IPS-20b (cell line): ENCODE measurements around the gene HECTD4.

ENCODE experiments used
- H3K27ac ChIP-seq: one replicate; pipeline ENCODE4 v1.5.1; 2013; ENCODE audit warnings: low read length
- H3K27me3 ChIP-seq: 2 replicates; pipeline ENCODE4 v1.6.1; 2013; ENCODE audit warnings: mild to moderate bottlenecking, low read length, inconsistent platforms; ENCODE audit not compliant: insufficient read depth
- H3K36me3 ChIP-seq: 2 replicates; pipeline ENCODE4 v1.6.1; 2013; ENCODE audit warnings: low read depth, mild to moderate bottlenecking, inconsistent platforms, low read length, moderate library complexity; ENCODE audit not compliant: insufficient read depth
- H3K4me1 ChIP-seq: 2 replicates; pipeline ENCODE4 v1.6.1; 2013; ENCODE audit warnings: mild to moderate bottlenecking, control low read depth, inconsistent platforms, low read length, moderate library complexity; ENCODE audit not compliant: insufficient read depth
- H3K4me3 ChIP-seq: 2 replicates; pipeline ENCODE4 v1.5.1; 2013; ENCODE audit warnings: mild to moderate bottlenecking, low read length, inconsistent platforms
- H3K9ac ChIP-seq: 2 replicates; pipeline ENCODE4 v1.6.1; 2013; ENCODE audit warnings: low read depth, mild to moderate bottlenecking, inconsistent platforms, low read length, moderate library complexity
- H3K9me3 ChIP-seq: 2 replicates; pipeline ENCODE4 v1.6.1; 2013; ENCODE audit warnings: mild to moderate bottlenecking, low read depth, low read length, inconsistent platforms; ENCODE audit not compliant: insufficient read depth

Gene HECTD4

GRCh38 chr12:112381883-112382796 lies at the start of gene HECTD4:
Gene HECTD4, minus strand, starts transcription at chr12:112382431. Its CDS starts 303 bp downstream, at chr12:112382128.
- peak within 1 kb of the TSS; percentile 76; the same call in 1 of the 2 replicates for H3K9ac ChIP-seq
- H3K27ac ChIP-seq: no peak within 1 kb of the TSS
- H3K27me3 ChIP-seq: no peaks in the 10 kb centered on the region
- no peaks in the 10 kb centered on the region for H3K4me1 ChIP-seq
- no peaks in the 10 kb centered on the region for H3K36me3 ChIP-seq
- peak within 1 kb of the TSS; percentile 88 for H3K4me3 ChIP-seq
- no peaks in the 10 kb centered on the region for H3K9me3 ChIP-seq

GRCh38 chr12:112431965-112432364 lies 49.7 kb upstream of the HECTD4 start:
- Histone ChIP-seq H3K9me3 (no peaks in the 10 kb centered on the region), H3K27ac (no peak overlapping the region), H3K27me3 (no peaks in the 10 kb centered on the region), H3K36me3 (no peaks in the 10 kb centered on the region), H3K9ac (no peak overlapping the region), H3K4me1 (no peaks in the 10 kb centered on the region), H3K4me3 (no peak overlapping the region)

- Histone ChIP-seq H3K36me3 (peaks cover 3% of the 10 kb centered on the region; the same call in 1 of the 2 replicates), H3K9me3 (no peaks in the 10 kb centered on the region), H3K4me1 (no peaks in the 10 kb centered on the region), H3K4me3 (no peak overlapping the region), H3K9ac (no peak overlapping the region), H3K27ac (no peak overlapping the region), H3K27me3 (no peaks in the 10 kb centered on the region)
These were observed 48.7 kb upstream of the HECTD4 start for GRCh38 chr12:112430929-112431328.

- Histone ChIP-seq H3K9ac (no peak overlapping the region), H3K36me3 (peaks cover 7% of the 10 kb centered on the region; the same call in 1 of the 2 replicates), H3K4me3 (no peak overlapping the region), H3K4me1 (no peaks in the 10 kb centered on the region), H3K27me3 (no peaks in the 10 kb centered on the region), H3K9me3 (no peaks in the 10 kb centered on the region), H3K27ac (no peak overlapping the region)
These were observed 45.5 kb upstream of the HECTD4 start for GRCh38 chr12:112427760-112428159.

GRCh38 chr12:112425582-112426382 lies 43.6 kb upstream of the HECTD4 start:
- H3K4me1 ChIP-seq: peaks cover 3% of the 10 kb centered on the region; the same call in 1 of the 2 replicates
- H3K27me3 ChIP-seq: no peaks in the 10 kb centered on the region
- H3K9me3 ChIP-seq: no peaks in the 10 kb centered on the region
- H3K9ac ChIP-seq: no peak overlapping the region
- H3K27ac ChIP-seq: no peak overlapping the region
- H3K36me3 ChIP-seq: peaks cover 15% of the 10 kb centered on the region; the same call in 1 of the 2 replicates
- no peak overlapping the region for H3K4me3 ChIP-seq

GRCh38 chr12:112424126-112424525 lies 41.9 kb upstream of the HECTD4 start:
- Histone ChIP-seq H3K4me3 (no peak overlapping the region), H3K9ac (no peak overlapping the region), H3K36me3 (peaks cover 18% of the 10 kb centered on the region; the same call in 1 of the 2 replicates), H3K4me1 (peaks cover 3% of the 10 kb centered on the region), H3K27me3 (no peaks in the 10 kb centered on the region), H3K9me3 (no peaks in the 10 kb centered on the region), H3K27ac (no peak overlapping the region)

GRCh38 chr12:112422531-112422930 lies 40.3 kb upstream of the HECTD4 start:
- Histone ChIP-seq H3K36me3 (peaks cover 18% of the 10 kb centered on the region; the same call in 1 of the 2 replicates), H3K9ac (peak overlapping the region; percentile 2; the same call in 1 of the 2 replicates), H3K4me3 (no peak overlapping the region), H3K9me3 (no peaks in the 10 kb centered on the region), H3K4me1 (peaks cover 3% of the 10 kb centered on the region), H3K27me3 (no peaks in the 10 kb centered on the region), H3K27ac (no peak overlapping the region)

- Histone ChIP-seq H3K27ac (no peak overlapping the region), H3K4me3 (no peak overlapping the region), H3K36me3 (peaks cover 18% of the 10 kb centered on the region; the same call in 1 of the 2 replicates), H3K27me3 (no peaks in the 10 kb centered on the region), H3K9ac (no peak overlapping the region), H3K4me1 (peaks cover 3% of the 10 kb centered on the region), H3K9me3 (no peaks in the 10 kb centered on the region)
These were observed 39.1 kb upstream of the HECTD4 start for GRCh38 chr12:112421363-112421762.

GRCh38 chr12:112420740-112421139 lies 38.5 kb upstream of the HECTD4 start:
- Histone ChIP-seq H3K9ac (no peak overlapping the region), H3K27ac (no peak overlapping the region), H3K9me3 (no peaks in the 10 kb centered on the region), H3K4me1 (peaks cover 3% of the 10 kb centered on the region), H3K4me3 (no peak overlapping the region), H3K36me3 (peaks cover 13% of the 10 kb centered on the region; the same call in 1 of the 2 replicates), H3K27me3 (no peaks in the 10 kb centered on the region)

GRCh38 chr12:112419297-112420133 lies 37.3 kb upstream of the HECTD4 start:
- Histone ChIP-seq H3K4me3 (peak overlapping the region; percentile 99), H3K4me1 (peaks cover 3% of the 10 kb centered on the region), H3K9ac (peak overlapping the region; percentile 97), H3K36me3 (0 out of 2 replicates have a peak, but pooled peaks cover 11% of the 10 kb centered on the region), H3K9me3 (no peaks in the 10 kb centered on the region), H3K27ac (peak overlapping the region; percentile 40), H3K27me3 (no peaks in the 10 kb centered on the region)
